Ammon's horn (tissue), 1 donor: ENCODE results near the gene TBC1D22A.
A peak's percentile ranks its signal among the peaks of the same experiment; 100 is the strongest.

Experiments
- DNase-seq: peaks from one replicate; pipeline ENCODE4 v3.0.0-alpha.2; 2016; ENCODE audit warnings: low spot score

The TBC1D22A gene

GRCh38 chr22:47221840-47222615 is 459.6 kb downstream of the TBC1D22A start:
- DNase-seq: peak; percentile 29
